GM21447 (cell line): ENCODE measurements around the gene SYT1.

Experiments used
- ATAC-seq: cut with Tn5 transposase; IDR thresholded peaks from one replicate; pipeline ENCODE4 v1.9.1; 2021; ENCODE audit not compliant: unreplicated experiment

SYT1 gene

GRCh38 chr12:79380402-79380801 is 515.8 kb downstream of the SYT1 start:
- no peak for ATAC-seq

- ATAC-seq: no peak
Measured at GRCh38 chr12:79381248-79382208, 517.0 kb downstream of the SYT1 start.

DNA sequence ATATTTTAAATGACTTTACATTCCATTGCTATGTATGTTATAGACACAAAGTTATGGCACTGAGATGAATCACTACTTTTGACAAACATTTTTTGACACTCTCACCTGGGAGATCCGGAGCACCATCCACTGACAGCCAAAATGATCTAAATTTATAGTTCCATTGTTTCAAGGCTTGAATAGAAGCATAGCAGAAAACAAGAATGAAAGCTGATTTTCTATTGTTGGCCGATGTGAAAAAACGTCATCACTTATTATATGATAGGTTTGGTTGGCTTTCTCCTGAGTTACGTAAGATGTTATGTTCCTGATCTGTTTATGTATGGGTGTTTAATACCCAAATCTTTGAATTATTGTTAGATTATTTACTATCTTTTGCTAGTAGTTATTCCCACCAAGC is 520.0 kb downstream of the SYT1 start:
- ATAC-seq: no peak

- ATAC-seq: no peak
Measured at GRCh38 chr12:79388011-79388410, 523.4 kb downstream of the SYT1 start.

GRCh38 chr12:79393842-79394241 is 529.3 kb downstream of the SYT1 start:
- ATAC-seq: no peak

DNA sequence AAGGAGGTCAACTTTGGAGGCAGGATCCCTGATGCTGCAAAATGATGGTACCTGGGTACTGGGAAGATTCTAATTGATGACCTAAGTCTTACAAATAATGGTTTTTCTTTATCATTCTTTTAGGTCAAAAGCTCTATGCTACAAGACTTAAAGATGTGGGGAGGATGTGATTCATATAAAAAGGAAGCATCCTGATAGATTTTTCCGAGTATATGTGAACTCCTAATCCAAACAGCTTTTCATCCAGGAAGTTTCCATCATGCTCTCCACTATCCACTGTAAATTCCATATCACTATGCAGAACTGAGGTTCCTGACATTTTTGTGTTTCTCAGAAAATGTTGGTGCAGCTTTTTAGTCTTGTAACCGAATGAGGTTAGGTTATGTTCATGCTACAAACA is 533.0 kb downstream of the SYT1 start:
- ATAC-seq: no peak

DNA sequence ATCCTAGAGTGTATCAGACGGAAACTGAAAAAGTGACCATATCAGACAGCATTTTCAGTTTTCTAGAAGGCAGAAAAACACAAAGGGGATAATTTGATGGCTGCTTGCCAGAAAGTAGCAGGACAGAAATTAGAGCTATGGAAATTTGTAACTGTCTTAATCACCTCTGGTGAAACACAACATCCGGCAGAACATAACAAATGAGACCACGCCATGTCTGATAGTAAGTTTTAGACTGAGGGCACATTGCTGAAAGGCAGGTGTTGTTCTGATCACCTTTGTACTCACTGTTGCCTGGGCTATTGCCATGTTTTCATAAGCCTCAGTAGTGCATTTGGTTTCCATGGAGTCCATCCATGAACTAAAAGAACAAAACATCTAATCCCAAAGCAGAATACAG is 535.9 kb downstream of the SYT1 start:
- ATAC-seq: no peak

GRCh38 chr12:79402606-79403005 is 538.0 kb downstream of the SYT1 start:
- ATAC-seq: no peak

GRCh38 chr12:79406993-79407392 is 542.4 kb downstream of the SYT1 start:
- no peak for ATAC-seq

- ATAC-seq: peak; percentile 90
Measured at GRCh38 chr12:79407671-79408622, 543.4 kb downstream of the SYT1 start.

DNA sequence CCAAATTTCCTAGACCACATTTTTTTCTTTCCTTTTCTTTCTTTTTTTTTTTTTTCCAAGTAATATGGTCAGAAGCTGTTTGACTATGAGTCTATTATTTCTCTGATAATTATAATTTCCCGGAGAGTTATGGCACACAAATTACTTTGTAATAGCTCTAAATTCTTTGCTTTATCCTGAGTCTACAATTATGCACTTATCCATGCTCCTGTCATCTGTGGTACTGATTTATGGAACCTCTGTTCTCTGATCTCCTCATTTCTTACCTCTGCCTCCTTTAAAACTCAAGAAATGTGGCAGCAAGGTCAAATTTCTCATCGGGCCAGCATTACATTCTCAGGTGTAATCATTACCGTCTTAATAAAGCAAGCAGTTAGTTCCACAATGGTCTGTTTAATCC is 544.1 kb downstream of the SYT1 start:
- no peak for ATAC-seq

DNA sequence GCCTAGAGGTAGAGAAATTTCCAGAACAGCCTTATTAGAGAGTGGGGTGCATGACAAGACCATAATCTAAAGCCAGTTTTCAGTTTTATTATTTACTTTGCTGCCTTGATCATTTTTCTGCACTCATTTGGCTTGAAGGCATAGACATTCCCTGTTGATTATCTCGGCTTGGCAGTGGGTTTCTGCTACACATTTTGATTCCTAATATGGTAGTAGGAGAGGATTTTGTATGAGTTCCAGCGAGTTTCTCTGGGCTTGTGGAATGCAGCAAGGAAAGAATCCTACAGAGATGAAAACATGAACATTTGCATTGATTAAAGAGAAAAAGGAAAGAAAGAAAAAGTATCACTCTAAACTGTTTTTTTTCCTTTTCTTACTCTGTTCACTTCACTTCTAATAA is 545.0 kb downstream of the SYT1 start:
- no peak for ATAC-seq

DNA sequence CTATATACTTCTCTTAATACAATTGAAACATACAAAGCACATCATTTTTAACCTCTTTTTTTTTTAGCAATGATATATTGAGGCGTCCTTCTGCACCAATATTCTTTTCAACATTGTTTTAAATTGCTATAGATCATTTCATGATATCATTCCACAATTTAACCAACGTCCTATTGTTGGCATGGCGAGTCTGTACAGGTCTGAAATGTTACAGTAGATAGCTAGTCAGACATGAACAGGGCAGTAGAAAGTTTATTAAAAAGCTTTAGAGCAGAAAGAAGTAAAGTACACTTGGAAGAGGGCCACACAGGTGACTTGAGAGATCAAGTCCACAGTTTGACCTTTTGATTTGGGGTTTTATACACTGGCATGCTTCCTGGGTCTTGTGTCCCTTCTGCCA is 547.2 kb downstream of the SYT1 start:
- ATAC-seq: no peak

GRCh38 chr12:79413796-79414195 is 549.2 kb downstream of the SYT1 start:
- no peak for ATAC-seq

GRCh38 chr12:79414252-79414651 is 549.7 kb downstream of the SYT1 start:
- ATAC-seq: no peak

DNA sequence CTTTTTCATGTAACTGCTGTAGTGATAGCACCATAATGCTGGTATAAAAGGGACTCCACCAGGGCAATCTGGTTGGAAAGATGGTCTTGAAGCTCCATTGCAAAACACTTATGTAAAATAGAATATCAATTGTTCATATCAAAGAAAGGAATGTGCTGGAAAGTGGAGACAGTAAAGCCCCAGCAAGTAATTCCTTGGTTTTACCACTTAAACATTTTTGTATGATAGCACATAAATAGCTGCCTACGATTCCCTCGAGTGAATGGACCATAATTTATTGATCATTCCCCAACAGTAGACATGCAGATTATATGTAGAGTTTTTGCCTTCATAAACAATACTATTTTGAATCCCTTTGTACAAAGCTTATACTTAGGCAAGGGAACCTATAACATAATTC is 550.7 kb downstream of the SYT1 start:
- no peak for ATAC-seq

- no peak for ATAC-seq
Measured at GRCh38 chr12:79415746-79416435, 551.3 kb downstream of the SYT1 start.

DNA sequence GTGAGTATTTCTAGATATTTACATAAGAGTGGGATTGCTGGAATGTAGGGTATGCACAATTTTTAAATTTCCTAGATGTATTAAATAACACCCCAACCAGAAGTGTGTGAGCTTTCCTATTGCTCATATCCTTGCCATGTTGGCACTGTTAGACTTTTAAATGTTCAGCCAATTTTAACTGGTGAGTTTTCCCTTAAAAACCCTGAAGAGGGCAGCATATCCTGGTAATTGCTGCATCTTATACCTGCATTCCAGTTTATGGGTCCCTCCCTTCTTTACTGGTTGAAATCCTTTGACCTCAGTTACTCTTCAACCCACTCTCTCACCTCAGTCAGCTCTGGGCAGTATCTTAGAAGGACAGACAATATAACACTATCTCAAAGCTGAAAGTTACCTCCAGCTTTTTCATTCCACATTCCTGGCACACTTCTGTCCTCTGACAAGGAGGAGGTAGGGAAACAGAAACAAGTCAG is 555.6 kb downstream of the SYT1 start:
- no peak for ATAC-seq

DNA sequence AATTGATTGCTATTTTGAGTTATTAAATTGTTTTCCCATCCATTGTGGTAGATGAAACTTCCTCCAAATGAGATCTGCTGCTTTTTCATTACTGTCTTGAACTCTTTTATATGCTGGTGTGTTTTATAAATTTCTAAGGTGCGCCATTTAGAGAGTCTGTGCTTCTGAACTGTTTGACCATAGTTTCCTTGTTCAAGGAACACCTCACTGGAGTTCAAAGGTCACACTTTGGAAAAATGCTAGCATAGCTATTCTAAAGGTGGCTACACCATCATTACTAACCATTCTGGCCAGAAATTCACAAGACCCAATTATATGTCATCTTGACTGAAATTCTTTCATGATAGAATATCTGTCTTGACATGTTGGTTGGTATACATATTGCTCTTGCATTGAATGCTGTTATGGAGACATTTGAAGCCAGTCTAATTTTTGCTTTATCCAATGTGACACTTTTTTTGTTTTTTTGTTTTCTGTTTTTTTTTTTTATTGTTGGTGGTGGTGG is 556.7 kb downstream of the SYT1 start:
- ATAC-seq: no peak

GRCh38 chr12:79422060-79422812 is 557.7 kb downstream of the SYT1 start:
- no peak for ATAC-seq
